Stimulated activated CD8-positive, alpha-beta memory T cell treated with anti-CD3 and anti-CD28 coated beads, Interleukin-4, amount 100 ng/mL, for 1 hour (primary cell): ENCODE results near the gene ANKRD35.
"Not testable (repeated sequence)": the region's sequence is repeated elsewhere in the genome, so short reads cannot be mapped to it uniquely, and the experiment has no call there.

Experiments
- DNase-seq, 2 donors: peaks; one replicate each; pipeline ENCODE4 v3.0.0-alpha.2; 2020; ENCODE audit warnings: low read depth in 2 of 2, low spot score in 1 of 2

ANKRD35 gene, protein sequence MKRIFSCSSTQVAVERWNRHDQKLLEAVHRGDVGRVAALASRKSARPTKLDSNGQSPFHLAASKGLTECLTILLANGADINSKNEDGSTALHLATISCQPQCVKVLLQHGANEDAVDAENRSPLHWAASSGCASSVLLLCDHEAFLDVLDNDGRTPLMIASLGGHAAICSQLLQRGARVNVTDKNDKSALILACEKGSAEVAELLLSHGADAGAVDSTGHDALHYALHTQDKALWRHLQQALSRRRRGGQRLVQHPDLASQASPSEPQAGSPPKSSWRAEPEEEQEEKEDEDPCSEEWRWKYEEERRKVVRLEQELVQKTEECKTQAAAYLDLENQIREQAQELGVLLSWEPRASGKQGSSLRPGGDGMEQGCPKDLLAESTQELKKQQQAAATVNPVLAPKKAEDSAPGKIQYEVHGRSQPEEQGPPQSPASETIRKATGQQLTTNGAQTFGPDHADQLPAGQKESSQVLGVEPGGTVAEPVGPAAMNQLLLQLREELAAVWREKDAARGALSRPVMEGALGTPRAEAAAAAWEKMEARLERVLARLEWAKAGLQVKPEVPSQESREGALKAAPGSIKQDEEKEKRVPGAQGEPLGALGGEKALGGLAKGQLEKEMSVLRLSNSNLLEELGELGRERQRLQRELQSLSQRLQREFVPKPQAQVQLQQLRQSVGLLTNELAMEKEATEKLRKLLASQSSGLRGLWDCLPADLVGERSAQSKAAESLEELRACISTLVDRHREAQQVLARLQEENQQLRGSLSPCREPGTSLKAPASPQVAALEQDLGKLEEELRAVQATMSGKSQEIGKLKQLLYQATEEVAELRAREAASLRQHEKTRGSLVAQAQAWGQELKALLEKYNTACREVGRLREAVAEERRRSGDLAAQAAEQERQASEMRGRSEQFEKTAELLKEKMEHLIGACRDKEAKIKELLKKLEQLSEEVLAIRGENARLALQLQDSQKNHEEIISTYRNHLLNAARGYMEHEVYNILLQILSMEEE

DNA sequence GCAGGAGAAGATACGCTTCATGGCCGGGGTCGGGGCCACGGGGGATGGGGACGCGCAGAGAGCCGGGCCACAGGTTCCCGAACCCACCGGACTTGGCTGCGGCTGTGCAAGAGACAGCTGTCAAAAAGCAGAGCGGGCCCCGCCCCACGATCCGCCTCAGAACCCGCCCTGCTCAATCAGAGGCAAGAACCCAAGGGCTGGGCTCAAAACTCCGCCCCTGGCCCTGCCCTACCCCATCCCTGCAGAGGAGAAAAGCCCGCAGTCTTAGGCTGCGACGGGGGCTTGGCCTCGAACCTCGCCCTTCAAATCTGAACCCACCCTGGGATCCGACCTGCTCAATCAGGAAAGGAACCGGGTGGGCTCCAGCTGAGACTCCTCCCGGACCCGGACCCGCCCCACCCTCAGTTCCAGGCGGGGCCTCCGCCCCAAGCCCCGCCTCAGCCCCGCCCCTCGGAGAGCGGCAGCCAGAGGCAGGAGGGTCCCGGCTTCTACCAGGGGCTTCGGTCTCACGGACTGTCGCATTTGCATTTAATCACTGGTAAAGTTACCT is at the start of gene ANKRD35:
Gene ANKRD35, minus strand, starts transcription at position 129 of the 550 bp plus-strand sequence. Its CDS starts 108 bp downstream, at position 21.
- peak; percentile 51 to 72 for DNase-seq

DNA sequence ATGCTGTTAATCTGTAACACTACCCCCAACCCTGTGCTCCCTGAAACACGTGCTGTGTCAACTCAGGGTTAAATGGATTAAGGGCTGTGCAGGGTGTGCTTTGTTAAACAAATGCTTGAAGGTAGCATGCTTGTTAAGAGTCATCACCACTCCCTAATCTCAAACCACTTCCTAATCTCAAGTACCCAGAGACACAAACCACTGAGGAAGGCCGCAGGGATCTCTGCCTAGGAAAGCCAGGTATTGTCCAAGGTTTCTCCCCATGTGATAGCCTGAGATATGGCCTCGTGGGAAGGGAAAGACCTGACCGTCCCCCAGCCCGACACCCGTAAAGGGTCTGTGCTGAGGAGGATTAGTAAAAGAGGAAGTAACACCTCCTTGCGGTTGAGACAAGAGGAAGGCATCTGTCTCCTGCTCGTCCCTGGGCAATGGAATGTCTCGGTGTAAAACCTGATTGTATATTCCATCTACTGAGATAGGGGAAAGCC is 46.9 kb upstream of the ANKRD35 start:
- not testable (repeated sequence) for DNase-seq

DNA sequence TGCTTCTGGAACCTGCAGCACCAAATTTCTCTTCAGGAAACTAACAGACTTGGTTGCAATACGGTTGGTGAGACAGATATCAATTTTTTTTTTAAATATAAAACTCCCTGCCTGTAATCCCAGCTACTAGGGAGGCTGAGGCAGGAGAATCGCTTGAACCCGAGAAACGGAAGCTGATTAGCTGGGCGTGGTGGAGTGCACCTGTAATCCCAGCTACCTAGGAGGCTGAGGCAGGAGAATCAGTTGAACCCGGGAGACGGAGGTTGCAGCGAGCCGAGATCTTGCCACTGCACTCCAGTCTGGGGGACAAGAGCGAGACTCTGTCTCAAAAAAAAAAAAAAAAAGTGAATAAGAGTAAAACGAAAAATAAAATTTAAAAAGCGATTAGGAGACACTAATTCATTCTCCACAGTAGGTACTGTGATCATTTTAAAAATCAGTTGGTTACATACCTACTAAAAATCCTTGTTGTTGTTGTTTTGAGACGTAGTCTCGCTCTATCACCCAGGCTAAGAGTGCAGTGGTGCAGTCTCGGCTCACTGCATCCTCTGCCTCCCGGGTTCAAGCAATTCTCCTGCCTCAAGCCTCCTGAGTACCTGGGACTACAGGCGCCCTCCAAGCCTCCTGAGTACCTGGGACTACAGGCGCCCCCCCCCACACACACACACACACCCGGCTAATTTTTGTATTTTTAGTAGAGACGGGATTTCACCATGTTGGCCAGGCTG is 42.4 kb upstream of the ANKRD35 start:
- DNase-seq: no peak

DNA sequence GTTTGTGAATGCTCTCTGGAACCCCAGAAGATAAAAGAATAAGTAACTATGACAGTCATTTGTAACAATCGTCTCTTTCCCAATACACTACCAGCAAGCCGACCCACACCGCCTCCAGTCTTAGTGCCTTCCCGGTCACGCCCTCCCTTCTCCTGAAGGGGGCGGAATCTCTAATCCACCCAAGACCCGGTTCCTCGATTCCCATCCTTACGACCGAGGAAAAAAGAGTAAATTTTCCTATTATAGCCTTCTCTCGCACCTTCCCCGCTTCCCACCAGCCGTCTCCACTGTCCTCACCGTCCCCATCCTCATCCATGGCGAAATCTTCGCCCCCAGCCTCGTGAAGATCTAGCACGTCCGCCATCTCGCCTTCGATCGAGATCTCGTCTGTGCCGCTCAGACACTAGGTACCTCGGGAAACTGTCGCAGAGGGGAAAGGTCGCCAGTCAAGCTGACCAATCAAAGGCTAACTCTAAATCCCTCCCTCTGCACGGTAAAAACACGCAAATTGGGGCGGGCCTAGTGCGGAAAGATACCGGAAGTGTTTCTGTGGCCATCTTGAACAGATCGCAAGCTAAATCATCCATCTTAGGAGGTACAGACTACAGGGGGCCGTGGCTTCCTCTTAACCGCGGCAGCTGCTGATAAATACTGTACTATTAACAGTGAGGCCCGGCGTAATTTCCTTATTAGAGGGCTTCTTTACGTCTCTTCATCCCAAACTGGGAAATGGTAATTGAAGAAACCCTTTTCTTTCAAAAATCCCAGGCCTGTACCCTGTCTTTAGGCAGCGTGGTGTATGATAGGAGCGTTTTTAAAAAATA is 41.6 kb upstream of the ANKRD35 start, which contains the start of gene RBM8A:
Gene RBM8A, minus strand, starts transcription at position 422 of the 824 bp plus-strand sequence. Its CDS starts 58 bp downstream, at position 364.
- DNase-seq: peak; percentile 77 to 88

DNA sequence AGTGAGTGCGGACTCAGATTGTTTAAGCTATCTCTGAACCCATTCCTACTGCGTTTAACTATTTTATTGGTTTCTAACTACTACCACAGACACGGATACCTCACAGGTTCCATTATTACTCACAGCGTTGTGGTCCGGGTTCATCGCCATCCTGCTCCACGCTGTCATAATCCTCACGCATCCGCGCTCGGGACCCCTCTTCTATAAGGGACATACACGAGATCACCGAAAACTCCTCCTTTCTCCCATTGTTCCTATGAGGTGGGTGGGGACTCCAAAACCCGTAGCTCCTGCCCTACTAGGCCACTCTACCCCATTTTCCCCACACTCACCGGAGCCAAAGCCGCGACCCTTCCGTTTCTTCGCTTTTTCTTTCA is 41.0 kb upstream of the ANKRD35 start:
- no peak for DNase-seq

DNA sequence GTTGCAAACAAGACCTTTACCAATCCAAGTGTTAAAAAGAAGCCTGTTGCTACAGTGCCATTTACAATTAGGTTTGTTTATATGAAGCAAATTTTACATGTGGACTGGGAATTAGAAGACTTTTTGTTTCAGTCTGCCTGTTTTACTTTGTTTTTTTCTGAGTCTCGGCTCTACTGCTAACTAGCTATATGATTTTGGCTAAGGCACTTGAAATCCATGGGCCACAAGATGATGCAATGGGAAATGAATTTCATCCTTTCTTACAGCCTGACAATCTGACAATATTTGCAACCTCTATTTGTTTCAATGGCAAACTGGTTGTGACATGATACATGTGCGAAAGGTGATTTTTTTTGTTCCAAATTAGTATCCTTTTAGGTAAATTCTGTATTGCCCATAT is 36.6 kb upstream of the ANKRD35 start:
- DNase-seq: no peak

DNA sequence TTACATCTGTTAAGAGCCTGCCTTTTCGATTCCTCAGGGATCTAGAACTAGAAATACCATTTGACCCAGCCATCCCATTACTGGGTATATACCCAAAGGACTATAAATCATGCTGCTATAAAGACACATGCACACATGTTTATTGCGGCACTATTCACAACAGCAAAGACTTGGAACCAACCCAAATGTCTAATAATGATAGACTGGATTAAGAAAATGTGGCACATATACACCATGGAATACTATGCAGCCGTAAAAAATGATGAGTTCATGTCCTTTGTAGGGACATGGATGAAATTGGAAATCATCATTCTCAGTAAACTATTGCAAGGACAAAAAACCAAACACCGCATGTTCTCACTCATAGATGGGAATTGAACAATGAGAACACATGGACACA is 34.6 kb upstream of the ANKRD35 start:
- not testable (repeated sequence) for DNase-seq

DNA sequence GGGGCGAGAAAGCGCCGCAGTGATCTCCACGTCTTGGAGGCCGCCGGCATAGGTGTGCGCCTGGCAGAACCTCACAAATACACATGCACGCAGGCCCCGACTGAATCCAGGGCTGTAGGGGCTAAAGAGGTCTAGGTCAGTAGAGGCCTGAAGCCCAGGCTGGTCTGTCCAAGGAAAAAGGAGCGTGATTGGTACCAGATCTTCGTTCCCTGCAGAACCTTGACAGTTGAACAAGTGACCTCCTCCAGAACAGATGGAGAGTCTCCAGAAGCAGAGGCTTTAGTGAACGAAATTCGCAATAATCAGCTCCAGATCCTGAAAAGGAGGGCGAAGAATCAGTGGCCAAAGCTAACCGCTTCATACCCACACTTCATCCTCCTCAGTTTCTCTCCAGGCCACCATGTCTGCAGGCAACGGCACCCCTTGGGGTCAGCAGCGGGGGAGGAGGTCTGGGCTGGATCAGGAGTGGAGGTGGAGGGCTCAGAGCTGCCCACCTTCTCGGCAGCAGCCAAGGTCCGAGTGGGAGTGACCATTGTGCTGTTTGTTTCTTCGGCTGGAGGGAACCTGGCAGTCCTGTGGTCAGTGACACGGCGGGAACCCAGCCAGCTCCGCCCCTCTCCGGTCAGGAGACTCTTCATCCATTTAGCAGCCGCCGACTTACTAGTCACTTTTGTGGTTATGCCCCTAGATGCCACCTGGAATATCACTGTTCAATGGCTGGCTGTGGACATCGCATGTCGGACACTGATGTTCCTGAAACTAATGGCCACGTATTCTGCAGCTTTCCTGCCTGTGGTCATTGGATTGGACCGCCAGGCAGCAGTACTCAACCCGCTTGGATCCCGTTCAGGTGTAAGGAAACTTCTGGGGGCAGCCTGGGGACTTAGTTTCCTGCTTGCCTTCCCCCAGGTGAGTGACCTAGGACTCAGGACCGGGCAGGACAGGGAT is 33.6 kb upstream of the ANKRD35 start:
- DNase-seq: no peak

DNA sequence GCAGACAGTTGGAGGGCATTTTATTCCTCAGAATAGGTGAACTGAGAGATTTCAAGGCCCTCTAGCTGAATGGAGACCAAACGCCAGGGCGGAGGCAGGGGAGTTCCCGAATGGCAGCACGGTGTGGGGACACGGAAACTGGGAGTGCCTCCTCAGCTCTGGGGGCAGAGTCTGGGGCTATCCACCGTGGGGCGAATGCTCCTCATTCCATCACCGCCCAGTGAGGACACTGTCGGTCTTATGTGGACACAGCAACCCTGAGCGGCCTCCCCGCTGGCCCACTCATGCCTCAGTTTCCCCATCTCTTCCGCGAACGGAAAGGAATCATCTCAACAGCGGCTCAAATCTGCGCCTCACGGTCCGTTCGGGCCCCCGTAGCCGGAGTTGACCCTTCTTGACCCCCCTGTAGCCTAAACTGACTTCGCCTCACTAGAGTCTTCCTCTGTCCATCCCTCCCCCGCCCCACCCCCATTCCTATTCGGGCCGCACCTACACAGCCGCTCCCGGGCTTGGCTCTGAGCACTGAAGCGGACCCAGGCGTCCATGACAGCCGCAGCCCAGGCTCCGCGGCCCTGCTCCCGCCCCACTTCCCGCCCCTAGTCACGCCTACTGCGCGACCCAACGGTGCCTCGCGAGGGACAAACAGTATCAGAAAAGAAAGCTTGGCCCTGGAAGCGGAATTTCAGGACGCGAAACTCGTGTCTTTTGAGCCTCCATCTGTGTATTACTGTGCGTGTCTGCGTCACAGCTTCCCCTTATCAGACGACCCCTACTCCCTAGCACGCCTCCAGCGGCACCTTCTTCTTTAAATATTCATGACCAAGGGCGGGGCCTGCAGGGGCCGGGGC is 32.7 kb upstream of the ANKRD35 start, which contains the start of gene PEX11B:
Gene PEX11B, minus strand, starts transcription at position 574 of the 848 bp plus-strand sequence. Its CDS starts 29 bp downstream, at position 545.
- DNase-seq: peak; percentile 87

DNA sequence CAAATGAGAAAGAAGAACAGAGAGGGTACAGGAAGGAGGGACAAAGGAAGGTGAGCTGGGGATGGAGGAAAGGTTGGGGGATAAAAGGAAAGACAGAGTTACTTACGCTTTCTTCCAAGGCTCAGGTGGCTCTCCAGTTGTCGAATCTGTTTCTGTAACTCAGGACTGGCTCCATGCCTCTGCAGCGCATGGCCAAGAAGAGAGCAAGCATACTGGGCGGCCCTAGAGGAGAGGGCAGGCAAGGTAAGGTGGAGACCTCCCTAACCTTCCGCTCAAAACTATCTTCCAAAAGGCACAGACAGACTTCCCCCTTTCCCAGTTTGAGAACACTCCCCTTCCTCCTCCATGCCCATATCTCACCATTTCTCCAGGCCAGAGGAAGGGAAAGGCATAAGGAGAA is 31.9 kb upstream of the ANKRD35 start:
- no peak for DNase-seq

DNA sequence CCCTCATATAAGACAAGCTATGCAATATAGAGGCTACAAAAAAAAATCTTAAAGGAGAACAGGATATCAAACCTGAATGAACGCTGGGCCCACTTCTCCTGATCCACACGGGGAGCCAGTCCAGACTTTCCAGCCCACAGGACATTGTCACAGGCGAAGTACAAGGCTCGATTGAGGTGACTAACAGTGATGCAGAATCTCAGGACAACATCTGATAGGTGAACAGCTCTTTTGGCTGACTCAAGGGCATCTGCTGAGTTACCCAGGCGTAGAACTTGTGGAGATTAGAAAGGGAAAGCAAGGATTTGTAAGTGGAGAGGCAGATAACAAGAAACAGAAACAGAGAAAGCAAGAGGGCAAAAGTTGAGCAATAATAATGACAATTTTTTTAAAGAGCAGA is 31.1 kb upstream of the ANKRD35 start:
- DNase-seq: no peak

DNA sequence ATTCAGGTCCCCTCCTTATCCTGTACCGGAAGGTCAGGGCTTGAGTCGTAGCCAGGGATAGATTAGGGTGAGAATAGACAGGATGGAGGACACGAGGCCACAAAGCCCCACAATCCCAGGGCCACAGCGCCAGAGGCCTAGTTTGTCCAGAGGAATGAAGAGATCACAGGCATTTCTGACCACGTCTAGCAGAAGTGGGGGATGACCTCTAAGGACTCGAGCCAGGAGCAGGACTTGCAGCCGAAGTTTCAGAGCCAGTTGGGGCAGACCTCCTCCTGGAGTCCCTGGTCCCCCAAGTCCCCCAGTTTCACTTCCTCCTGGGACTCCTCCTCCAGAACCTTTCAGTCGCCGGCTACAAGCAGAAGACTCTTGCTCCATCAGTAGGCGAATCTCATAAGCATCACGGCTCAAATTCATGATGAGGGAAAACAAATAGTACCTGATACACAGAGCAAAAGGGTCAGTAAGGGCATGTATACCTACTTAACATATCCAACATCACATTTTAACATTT is 26.5 kb upstream of the ANKRD35 start:
- DNase-seq: no peak

DNA sequence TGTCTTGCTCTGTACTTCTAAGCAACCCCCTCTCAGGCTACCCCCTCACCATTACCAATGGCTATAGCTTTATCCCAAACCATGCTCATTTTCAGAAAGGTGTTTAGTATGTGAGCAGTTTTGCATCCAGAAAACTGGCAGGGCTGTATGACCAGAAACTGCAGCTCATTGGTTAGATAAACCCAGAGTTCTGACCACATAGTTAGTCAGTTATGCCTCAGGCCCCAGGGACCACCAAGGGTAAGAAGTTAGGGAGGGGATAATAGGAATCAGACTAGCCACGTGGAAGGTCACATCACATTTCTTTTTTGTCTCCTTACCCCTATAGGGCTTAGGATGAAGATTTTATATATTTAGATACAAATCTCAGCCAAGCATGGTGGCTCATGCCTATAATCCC is 23.0 kb upstream of the ANKRD35 start:
- no peak for DNase-seq

DNA sequence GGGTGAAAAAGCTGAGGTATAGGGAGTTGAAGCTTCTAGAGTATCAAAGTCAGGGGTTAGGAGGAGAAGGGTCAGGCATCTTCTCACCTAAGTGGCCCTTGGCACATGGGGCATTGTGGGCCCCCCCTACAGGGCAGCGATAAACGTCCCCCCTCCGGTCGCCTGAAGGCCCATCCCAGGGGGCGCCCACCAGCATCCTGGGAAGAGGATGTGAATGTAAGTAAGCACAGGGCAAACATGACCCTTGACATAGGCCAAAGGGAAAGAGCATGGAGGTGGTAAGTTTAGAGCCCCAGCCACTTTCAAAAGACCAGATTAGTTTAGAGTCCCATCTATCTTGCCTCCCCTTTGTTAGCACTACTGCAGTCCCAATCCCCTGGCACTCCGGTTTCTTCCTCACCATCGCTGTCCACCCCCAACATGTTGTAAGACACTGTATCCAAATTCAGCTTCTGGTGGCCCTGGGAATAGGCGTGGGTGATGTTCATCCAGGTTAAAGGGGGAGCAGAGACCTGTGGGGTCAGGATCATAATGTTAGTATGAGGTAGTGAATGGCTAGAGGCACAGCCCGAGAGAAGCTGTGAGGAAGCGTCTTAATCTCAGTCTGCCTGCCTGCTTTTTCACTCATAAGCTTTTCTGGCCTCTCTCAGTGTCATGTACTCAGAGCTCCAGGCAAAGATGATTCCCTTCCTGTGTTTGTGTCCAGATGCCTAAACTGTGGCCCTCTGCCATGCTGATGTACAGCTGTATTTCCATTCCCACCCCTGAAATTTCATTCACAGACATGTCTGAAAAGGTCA is 21.5 kb upstream of the ANKRD35 start:
- no peak for DNase-seq

DNA sequence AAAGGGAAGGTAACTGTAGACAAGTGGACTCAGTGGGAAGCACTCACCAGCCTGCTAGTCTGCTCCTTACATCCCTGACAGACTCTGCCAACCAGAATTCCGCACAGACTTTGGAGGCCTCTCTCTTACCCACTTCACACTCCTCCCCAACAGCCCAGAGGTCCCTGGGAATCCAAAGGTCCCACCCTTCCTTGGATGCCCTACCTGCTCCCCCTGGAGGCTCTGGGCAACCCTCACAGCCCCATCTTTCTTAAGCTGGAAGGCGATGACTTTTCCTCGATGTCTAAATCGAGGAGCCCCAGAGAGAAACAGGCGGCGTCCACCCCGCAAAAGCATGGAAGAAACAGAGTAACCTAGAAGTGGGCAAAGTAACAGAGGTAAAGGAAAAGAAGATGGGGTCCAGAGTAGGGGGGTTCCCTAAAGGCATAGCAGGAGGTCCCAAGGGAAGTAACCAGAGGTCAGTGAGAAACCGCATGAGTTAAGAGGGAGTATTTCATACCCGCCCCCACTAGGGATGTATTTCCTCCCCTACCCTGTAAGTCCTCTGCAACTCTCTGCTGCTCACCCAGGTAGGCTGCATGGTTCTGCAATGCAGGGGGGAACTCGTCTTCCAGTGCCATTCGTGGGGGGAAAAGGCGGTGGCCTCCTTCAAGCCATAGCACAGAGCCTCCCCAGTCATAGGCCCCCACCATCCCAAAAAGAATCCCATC is 15.8 kb upstream of the ANKRD35 start:
- no peak for DNase-seq

DNA sequence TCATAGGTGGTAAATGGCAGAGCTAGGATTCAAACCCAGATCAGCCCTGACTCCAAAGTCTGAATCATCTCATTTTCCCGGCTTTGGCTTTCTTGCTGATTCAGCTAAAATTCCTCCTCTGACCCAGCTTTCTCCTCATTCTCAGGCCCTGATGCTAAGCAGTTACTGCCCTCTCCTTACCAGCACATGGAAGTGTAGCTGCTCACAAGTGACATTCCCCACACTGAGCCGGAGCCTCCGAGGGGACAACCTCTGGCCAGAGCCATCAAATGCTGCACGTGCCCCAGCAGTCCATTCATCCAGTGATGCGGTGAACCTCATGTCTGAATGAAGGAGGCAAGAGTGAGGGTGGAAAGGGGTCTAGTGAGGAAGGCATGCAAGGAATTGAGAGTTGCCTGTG is 13.1 kb upstream of the ANKRD35 start:
- no peak for DNase-seq
